ENCODE data around the gene MYO19. TPM values are rescaled to one million over a fixed set of nuclear protein-coding genes. Genes with fewer than 3 reads are reported as not detected.

Gene MYO19, protein sequence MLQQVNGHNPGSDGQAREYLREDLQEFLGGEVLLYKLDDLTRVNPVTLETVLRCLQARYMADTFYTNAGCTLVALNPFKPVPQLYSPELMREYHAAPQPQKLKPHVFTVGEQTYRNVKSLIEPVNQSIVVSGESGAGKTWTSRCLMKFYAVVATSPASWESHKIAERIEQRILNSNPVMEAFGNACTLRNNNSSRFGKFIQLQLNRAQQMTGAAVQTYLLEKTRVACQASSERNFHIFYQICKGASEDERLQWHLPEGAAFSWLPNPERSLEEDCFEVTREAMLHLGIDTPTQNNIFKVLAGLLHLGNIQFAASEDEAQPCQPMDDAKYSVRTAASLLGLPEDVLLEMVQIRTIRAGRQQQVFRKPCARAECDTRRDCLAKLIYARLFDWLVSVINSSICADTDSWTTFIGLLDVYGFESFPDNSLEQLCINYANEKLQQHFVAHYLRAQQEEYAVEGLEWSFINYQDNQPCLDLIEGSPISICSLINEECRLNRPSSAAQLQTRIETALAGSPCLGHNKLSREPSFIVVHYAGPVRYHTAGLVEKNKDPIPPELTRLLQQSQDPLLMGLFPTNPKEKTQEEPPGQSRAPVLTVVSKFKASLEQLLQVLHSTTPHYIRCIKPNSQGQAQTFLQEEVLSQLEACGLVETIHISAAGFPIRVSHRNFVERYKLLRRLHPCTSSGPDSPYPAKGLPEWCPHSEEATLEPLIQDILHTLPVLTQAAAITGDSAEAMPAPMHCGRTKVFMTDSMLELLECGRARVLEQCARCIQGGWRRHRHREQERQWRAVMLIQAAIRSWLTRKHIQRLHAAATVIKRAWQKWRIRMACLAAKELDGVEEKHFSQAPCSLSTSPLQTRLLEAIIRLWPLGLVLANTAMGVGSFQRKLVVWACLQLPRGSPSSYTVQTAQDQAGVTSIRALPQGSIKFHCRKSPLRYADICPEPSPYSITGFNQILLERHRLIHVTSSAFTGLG
- total RNA-seq = 100 to 1,000 TPM; 106 to 114 TPM

- H3K4me1 Mint-ChIP-seq (ENCODE audit: low read depth) = peaks cover 32% of the 10 kb centered on the region
- no peaks in the 10 kb centered on the region for H3K27me3 Mint-ChIP-seq
- TF ChIP-seq, protein P1, sequence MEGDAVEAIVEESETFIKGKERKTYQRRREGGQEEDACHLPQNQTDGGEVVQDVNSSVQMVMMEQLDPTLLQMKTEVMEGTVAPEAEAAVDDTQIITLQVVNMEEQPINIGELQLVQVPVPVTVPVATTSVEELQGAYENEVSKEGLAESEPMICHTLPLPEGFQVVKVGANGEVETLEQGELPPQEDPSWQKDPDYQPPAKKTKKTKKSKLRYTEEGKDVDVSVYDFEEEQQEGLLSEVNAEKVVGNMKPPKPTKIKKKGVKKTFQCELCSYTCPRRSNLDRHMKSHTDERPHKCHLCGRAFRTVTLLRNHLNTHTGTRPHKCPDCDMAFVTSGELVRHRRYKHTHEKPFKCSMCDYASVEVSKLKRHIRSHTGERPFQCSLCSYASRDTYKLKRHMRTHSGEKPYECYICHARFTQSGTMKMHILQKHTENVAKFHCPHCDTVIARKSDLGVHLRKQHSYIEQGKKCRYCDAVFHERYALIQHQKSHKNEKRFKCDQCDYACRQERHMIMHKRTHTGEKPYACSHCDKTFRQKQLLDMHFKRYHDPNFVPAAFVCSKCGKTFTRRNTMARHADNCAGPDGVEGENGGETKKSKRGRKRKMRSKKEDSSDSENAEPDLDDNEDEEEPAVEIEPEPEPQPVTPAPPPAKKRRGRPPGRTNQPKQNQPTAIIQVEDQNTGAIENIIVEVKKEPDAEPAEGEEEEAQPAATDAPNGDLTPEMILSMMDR (IDR thresholded peaks at IDR 0.05) = no peak
- DNase-seq = peak; percentile 86
- peak within 1 kb of the TSS; percentile 99 for H3K27ac Mint-ChIP-seq
- ATAC-seq = peak; percentile 83
- peaks cover 2% of the 10 kb centered on the region for H3K9me3 Mint-ChIP-seq
- ChIA-PET POLR2A (interaction anchor here (0.6 to 5.8 kb wide), 12 partner anchors 11 to 52 kb away, joined by 3 to 91 read pairs (median 5); partner anchors contain the start of genes GGNBP2 and ZNHIT3), CTCF (interaction anchor here (0.8 to 3.6 kb wide), 12 partner anchors 9 to 68 kb away, joined by 3 to 22 read pairs (median 5); partner anchors contain the start of gene GGNBP2)
- intact Hi-C loops (cut with micrococcal nuclease) = no loop called here
- H3K36me3 Mint-ChIP-seq (ENCODE audit: low read depth) = peaks cover 53% of the 10 kb centered on the region
- peak within 1 kb of the TSS; percentile 85 for H3K4me3 Mint-ChIP-seq
Measured at GRCh38 chr17:36534840-36535668, at the start of gene MYO19, which contains the start of gene PIGW. MYO19 (minus strand) TSS chr17:36534868; CDS start chr17:36532538, 2,330 bp downstream. PIGW (plus strand) TSS chr17:36534987; CDS start chr17:36537102, 2,115 bp downstream.

GRCh38 chr17:36583787-36584186 is 49.1 kb upstream of the MYO19 start:
- Mint-ChIP-seq H3K9me3 (no peaks in the 10 kb centered on the region), H3K4me3 (no peak overlapping the region), H3K27ac (no peak overlapping the region), H3K4me1 (ENCODE audit: low read depth) (no peaks in the 10 kb centered on the region), H3K36me3 (ENCODE audit: low read depth) (peaks cover 37% of the 10 kb centered on the region), H3K27me3 (no peaks in the 10 kb centered on the region)
- POLR2A ChIA-PET = interaction anchor here (0.6 to 1.2 kb wide), 2 partner anchors 11 to 16 kb away, joined by 3 read pairs; no protein-coding TSS in a partner anchor
- ATAC-seq = no peak
- TF ChIP-seq, protein P1 (IDR thresholded peaks at IDR 0.05) = no peak
- DNase-seq = no peak
- intact Hi-C loops (cut with micrococcal nuclease) = no loop called here
- CTCF ChIA-PET = interaction anchor here (1.0 to 1.4 kb wide), 2 partner anchors 18 to 32 kb away, joined by 3 to 5 read pairs; partner anchors contain the start of gene MRM1

GRCh38 chr17:36578671-36579070 is 44.0 kb upstream of the MYO19 start:
- H3K27ac Mint-ChIP-seq = no peak overlapping the region
- intact Hi-C loops (cut with micrococcal nuclease) = no loop called here
- H3K36me3 Mint-ChIP-seq (ENCODE audit: low read depth) = peaks cover 36% of the 10 kb centered on the region
- no peaks in the 10 kb centered on the region for H3K27me3 Mint-ChIP-seq
- ATAC-seq = no peak
- ChIA-PET CTCF (no interaction called here), POLR2A (interaction anchor here (1.2 to 1.3 kb wide), 4 partner anchors 9 to 22 kb away, joined by 3 to 4 read pairs (median 4); partner anchors contain the start of gene MRM1)
- TF ChIP-seq, protein P1 (IDR thresholded peaks at IDR 0.05) = no peak
- peaks cover 3% of the 10 kb centered on the region for H3K4me1 Mint-ChIP-seq (ENCODE audit: low read depth)
- no peak overlapping the region for H3K4me3 Mint-ChIP-seq
- DNase-seq = no peak
- no peaks in the 10 kb centered on the region for H3K9me3 Mint-ChIP-seq

GRCh38 chr17:36576793-36577192 is 42.1 kb upstream of the MYO19 start:
- ChIA-PET POLR2A (interaction anchor here (0.7 to 1.2 kb wide), 2 partner anchors 14 to 17 kb away, joined by 4 to 5 read pairs; partner anchors contain the start of gene DHRS11), CTCF (no interaction called here)
- Mint-ChIP-seq H3K4me1 (ENCODE audit: low read depth) (peaks cover 7% of the 10 kb centered on the region), H3K27me3 (no peaks in the 10 kb centered on the region), H3K36me3 (ENCODE audit: low read depth) (peaks cover 45% of the 10 kb centered on the region), H3K9me3 (no peaks in the 10 kb centered on the region), H3K27ac (peak overlapping the region; percentile 17), H3K4me3 (no peak overlapping the region)
- ATAC-seq = no peak
- intact Hi-C loops (cut with micrococcal nuclease) = no loop called here
- TF ChIP-seq, protein P1 (IDR thresholded peaks at IDR 0.05) = no peak
- DNase-seq = no peak

Data from activated CD8-positive, alpha-beta T cell treated with anti-CD3 and anti-CD28 coated beads for 36 hours (primary cell).